GM11168 (cell line): ENCODE measurements around the gene TNFRSF6B.

ENCODE experiments used
- in situ Hi-C: fragments of 300-500 bp; cut with MboI; formaldehyde crosslinking; loops from one replicate; pipeline ENCODE4 v1.12.0; 2022; ENCODE audit warnings: low sequenced_read_pairs; ENCODE audit not compliant: unreplicated experiment

TNFRSF6B gene

DNA sequence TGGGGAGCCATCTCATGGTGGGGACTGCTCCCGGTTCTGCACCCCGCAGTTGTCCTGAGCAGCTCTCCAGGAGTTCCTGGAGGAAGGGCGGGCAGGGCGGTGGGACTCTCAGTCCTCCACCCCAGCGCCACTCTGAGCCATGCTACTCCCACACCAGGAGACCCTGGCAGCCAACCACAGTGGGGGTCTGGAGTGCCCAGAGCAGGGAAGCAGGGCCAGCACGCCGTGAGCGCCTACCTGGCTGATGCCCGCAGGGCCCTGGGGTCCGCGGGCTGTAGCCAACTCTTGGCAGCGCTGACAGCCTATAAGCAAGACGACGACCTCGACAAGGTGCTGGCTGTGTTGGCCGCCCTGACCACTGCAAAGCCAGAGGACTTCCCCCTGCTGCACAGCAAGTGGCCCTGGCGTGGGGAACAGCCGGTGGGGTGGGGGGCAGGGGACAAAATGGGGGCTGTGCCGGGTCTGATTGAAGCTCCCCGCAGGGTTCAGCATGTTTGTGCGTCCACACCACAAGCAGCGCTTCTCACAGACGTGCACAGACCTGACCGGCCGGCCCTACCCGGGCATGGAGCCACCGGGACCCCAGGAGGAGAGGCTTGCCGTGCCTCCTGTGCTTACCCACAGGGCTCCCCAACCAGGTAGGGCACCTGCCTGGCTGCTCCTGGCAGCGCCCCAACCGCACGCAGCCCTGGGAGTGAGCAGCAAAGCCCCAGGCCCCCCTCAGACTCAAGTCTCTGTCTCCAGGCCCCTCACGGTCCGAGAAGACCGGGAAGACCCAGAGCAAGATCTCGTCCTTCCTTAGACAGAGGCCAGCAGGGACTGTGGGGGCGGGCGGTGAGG lies 1.6 kb upstream of the TNFRSF6B start:
- in situ Hi-C loops, result no loop called here

DNA sequence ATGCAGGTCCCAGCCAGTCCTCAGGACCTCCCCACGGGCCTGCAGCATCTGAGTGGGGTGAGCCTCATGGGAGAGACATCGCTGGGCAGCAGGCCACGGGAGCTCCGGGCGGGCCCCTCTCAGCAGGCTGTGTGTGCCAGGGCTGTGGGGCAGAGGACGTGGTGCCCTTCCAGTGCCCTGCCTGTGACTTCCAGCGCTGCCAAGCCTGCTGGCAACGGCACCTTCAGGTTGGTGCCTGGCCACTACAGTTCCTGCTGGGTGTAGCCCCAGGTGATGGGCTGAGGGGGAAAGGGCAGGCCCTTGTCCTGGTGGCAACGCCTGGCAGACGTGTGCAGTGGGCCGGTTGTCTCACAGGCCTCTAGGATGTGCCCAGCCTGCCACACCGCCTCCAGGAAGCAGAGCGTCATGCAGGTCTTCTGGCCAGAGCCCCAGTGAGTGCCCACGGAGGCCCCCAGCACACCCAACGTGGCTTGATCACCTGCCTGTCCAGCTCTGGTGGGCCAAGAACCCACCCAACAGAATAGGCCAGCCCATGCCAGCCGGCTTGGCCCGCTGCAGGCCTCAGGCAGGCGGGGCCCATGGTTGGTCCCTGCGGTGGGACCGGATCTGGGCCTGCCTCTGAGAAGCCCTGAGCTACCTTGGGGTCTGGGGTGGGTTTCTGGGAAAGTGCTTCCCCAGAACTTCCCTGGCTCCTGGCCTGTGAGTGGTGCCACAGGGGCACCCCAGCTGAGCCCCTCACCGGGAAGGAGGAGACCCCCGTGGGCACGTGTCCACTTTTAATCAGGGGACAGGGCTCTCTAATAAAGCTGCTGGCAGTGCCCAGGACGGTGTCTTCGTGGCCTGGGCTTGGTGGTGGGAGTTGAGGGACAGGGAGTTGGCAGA lies 787 bp upstream of the TNFRSF6B start:
- in situ Hi-C loops, result no loop called here

DNA sequence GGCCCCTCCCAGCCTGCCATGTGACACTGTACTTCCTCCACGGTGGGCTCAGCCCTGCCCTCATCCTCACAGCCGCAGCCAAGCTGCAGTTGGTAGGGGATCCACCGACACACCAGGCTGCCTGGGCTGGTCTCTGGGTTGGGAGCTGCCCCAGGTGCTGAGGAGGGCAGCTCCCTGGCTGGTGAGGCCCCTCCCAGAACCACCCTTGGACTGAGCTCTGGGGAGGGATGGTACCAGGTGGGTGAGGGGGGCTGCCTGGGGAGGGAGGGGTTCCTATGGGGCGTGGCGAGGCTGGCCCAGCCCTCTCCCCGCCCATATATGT lies 185 bp upstream of the TNFRSF6B start:
- in situ Hi-C loops, result no loop called here

DNA sequence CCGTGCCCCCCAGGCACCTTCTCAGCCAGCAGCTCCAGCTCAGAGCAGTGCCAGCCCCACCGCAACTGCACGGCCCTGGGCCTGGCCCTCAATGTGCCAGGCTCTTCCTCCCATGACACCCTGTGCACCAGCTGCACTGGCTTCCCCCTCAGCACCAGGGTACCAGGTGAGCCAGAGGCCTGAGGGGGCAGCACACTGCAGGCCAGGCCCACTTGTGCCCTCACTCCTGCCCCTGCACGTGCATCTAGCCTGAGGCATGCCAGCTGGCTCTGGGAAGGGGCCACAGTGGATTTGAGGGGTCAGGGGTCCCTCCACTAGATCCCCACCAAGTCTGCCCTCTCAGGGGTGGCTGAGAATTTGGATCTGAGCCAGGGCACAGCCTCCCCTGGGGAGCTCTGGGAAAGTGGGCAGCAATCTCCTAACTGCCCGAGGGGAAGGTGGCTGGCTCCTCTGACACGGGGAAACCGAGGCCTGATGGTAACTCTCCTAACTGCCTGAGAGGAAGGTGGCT lies 960 bp downstream of the TNFRSF6B start:
- in situ Hi-C loops, result no loop called here

DNA sequence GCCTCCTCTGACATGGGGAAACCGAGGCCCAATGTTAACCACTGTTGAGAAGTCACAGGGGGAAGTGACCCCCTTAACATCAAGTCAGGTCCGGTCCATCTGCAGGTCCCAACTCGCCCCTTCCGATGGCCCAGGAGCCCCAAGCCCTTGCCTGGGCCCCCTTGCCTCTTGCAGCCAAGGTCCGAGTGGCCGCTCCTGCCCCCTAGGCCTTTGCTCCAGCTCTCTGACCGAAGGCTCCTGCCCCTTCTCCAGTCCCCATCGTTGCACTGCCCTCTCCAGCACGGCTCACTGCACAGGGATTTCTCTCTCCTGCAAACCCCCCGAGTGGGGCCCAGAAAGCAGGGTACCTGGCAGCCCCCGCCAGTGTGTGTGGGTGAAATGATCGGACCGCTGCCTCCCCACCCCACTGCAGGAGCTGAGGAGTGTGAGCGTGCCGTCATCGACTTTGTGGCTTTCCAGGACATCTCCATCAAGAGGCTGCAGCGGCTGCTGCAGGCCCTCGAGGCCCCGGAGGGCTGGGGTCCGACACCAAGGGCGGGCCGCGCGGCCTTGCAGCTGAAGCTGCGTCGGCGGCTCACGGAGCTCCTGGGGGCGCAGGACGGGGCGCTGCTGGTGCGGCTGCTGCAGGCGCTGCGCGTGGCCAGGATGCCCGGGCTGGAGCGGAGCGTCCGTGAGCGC lies 1.6 kb downstream of the TNFRSF6B start:
- in situ Hi-C loops, result no loop called here

DNA sequence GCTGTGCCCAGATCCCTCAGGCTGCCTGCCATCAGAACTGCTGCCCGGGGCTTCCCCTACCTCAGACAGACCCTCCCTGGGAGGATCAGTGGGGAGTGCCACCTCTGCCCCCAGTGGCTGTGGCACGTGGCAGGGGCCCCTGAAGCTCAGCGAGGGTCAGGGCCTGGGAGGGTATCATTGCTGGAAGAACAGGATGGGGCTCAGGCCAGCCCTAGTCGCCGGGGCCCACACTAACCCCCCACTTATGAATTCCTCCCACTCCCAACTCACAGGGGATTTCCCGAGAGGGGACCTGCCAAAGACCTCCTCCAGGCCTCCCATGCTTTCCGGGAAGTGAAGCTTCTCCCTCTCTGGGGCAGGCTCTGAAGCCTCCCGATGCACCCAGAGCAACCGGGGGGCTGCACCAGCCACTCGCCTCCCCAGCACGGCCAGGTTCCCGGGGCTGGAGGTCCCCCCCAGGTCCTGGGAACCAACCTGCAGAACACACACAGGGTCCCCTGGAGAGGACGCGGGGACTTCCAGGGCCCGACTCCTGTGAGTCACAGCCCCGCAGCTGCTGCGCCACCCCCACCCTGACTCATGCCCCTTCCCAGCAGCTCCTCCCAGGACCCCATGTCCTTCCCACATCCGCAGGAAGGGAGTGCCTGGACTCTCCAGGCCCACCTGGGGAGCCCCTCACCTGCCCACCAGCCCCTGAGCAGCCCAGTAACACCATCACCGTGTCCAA lies 2.5 kb downstream of the TNFRSF6B start:
- in situ Hi-C loops, result no loop called here

DNA sequence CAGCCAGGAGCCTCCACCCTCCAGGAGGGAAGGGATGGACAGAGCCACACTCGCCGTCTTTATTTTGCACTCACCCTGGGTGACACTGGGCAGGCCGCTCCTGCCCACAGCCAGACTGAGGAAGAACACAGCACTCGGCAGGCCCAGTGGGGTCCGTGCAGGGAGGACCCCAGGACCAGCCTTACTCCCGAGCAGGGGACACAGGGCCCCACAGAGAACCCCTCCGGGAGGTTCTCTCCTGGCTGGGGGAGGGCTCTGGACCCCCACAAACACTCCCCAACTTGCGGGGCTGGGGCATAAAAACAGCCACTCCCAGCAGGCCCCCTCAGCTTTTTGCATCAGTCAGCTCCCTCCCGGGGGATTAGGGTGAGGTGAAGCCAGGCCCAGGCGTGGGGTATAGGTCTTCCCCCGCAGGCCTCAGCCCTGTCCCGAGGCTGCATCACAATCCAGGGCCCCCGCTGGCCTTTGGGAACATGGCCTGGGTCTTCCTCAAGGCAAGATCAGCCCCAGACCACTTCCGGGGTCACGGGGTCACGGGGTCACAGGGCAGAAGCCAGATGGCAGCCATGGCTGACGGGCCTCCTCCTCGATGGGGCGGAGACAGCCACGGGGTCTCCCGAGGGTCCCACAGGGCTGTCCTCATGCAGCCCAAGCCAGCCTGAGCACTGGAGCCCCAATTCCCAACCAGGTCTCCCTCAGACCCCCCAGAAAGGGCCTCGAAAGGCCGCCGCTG lies 3.2 kb downstream of the TNFRSF6B start:
- in situ Hi-C loops, result loop anchor here (10.0 kb wide), 1 partner anchor 265 kb away; the partner anchor contains the start of gene ZNF512B

DNA sequence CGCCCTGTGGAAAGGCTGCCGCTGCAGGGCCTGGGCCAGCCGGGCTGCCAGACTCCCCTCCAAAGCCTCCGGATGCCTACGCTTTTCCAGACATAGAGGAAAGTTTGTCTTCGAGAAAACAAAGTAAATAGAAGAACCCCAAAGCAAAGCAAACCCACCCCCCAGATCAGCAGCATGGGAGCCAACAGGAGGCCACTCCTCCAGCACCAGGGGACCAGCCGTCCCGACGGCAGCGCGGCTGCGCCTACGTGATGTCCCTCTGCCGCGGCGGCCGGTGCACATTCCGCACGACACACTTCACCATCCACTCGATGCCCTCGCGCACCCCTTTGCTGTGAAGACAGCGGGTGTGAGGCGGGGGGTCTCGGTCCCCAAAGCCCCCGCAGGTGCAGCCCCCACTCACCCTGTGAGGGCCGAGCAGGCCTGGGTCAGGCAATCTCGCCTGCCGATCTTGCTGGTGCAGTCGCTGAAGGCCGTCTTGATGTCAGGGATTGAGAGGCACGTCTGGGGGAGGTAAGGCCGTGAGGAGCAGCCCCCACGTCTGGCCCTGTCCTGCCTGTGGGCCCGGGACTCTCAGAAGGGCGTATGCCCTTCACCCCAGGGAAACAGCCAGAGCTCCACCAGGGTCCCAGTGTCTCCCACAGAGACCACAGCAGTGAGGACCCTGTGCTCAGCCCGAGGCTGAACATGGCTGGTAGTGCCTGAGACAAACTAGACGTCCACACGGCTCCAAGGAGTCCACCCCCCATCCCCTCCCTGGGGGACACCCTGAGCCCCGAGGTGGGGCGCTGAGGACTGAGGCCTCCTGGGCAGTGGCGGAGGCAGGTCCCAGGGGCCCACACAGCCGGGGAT lies 4.0 kb downstream of the TNFRSF6B start:
- in situ Hi-C loops, result loop anchor here (10.0 kb wide), 1 partner anchor 264 kb away; the partner anchor contains the start of gene ZNF512B

DNA sequence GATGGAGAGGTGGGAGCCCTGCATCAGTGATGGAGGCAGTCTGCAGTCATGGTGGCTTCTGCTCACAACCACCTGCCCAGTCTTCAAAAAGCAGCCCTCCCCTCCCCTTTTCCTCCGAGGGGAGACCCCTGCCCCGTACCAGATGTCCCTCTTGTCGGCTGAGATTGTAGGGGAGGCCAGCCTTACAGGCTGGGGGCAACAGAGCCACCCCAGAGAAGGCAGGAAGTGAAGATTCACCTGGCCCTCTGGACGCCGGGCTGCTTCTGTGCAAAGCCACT lies 4.5 kb downstream of the TNFRSF6B start:
- in situ Hi-C loops, result loop anchor here (10.0 kb wide), 1 partner anchor 264 kb away; the partner anchor contains the start of gene ZNF512B

DNA sequence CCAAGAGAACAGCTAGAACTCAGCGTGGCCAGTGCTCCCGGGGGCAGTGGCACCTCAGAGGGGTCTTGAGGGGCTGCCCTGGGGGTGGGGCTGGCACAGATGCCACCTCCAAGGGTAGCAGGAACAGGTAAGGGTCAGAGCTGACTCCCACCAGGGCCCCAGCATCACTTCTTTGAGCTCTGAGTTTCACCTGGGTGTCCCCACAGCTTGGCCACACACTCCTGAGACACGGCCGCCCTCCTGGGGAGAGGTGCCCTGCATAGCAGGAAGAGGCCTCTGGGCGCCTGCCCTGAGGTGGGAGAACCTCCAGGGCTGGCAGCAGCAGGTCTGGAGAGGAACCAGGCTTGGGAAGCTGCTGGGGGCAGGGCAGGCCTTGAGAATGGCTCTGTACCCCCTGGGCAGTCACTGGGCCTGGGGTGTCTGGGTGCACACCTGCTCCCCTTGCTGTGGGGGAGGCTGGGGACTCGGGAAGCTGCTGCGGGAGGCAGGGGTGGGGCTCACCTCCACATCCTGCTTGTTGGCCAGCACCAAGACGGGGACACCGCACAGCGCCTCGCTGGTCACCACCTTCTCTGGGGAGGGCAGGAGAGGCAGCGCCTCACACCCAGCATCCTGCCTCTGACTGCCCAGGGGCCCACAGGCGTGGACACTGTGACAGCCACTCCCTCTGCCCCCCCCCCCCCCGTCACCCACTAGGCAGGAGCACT lies 5.0 kb downstream of the TNFRSF6B start:
- in situ Hi-C loops, result loop anchor here (10.0 kb wide), 1 partner anchor 263 kb away; the partner anchor contains the start of gene ZNF512B

DNA sequence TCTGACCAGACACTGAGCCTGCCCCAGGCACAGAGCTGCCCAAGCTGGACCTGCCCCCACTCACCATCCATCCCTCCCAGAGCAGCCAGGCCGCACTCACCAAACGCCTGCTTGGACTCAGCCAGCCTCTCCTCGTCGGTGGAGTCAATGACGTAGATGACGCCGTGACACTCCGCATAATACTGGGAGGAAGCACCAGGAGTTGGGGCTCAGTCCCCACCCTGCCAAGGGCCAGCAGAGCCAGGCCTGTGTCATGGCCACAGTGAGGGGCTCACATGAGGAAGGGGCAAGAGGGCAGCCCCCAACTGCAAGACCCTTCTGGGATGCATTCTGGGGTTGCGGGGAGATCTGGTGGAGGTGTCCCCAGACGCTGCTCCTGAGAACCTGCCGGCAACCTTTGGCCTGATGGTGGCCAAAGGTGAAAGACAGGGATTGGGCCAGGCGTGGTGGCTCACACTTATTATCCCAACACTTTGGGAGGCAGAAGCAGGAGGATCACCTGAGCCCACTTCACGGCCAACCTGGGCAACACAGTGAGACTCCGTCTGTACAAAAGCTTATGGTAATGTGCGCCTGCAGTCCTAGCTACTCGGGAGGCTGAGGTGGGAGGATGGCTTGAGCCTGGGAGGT lies 5.7 kb downstream of the TNFRSF6B start:
- in situ Hi-C loops, result loop anchor here (10.0 kb wide), 1 partner anchor 263 kb away; the partner anchor contains the start of gene ZNF512B

DNA sequence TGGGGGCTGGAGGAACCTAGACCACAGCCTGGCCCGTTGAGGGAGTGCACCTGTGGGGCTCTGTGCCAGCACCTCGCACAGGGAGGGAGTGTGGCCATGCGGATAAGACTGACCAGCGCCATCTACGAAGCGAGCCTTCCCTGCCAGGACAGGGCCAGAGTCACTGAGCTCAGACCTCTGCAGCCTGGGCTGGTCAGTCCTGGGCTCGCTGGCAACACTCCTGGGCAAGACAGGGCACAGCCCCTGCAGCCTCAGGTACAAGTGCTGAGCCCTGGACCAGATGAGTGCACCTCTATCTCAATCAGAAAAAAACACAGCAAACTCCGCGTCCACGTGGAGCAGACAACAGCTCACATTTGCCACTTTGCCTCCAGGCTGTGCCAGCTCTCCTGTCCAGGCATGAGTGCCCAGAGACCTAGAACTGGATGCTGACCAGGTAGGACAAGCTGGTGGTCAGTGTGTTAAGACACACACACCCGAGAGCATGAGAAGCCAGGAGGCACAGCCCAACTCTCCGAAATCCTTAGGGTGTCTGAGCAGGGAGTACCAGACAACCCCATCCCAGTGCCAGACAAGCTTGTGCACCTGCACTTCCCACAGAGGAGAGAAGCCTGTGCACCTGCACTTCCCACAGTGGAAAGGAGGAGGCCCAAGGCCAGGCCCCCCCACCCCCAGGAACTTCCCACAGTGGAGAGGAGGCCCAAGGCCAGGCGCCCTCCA lies 6.5 kb downstream of the TNFRSF6B start:
- in situ Hi-C loops, result loop anchor here (10.0 kb wide), 1 partner anchor 262 kb away; the partner anchor contains the start of gene ZNF512B

DNA sequence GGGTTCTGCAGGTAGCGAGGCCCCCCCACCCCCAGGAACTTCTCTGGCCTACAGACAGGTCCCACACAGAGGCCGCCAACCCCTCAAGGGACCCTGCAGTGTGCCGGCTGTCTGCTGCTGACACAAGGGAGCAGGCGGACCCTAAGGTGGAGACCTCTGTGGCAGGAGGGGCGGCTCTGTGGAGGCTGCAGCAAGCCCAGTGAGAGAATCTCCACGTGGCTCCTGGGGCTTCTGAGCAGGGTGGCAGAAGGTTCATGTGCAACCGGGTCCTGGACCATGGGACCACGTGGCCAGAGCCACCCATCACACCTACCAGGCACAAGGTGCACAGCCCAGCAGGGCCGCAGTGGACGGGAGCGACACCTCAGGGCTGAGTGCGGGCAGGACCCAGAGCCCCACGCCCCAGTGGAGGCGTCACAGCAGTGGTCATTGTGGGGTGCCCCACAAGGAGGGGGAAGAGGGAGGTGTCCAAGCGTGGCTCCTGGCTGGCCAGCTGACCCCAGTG lies 7.1 kb downstream of the TNFRSF6B start:
- in situ Hi-C loops, result loop anchor here (10.0 kb wide), 1 partner anchor 261 kb away; the partner anchor contains the start of gene ZNF512B

DNA sequence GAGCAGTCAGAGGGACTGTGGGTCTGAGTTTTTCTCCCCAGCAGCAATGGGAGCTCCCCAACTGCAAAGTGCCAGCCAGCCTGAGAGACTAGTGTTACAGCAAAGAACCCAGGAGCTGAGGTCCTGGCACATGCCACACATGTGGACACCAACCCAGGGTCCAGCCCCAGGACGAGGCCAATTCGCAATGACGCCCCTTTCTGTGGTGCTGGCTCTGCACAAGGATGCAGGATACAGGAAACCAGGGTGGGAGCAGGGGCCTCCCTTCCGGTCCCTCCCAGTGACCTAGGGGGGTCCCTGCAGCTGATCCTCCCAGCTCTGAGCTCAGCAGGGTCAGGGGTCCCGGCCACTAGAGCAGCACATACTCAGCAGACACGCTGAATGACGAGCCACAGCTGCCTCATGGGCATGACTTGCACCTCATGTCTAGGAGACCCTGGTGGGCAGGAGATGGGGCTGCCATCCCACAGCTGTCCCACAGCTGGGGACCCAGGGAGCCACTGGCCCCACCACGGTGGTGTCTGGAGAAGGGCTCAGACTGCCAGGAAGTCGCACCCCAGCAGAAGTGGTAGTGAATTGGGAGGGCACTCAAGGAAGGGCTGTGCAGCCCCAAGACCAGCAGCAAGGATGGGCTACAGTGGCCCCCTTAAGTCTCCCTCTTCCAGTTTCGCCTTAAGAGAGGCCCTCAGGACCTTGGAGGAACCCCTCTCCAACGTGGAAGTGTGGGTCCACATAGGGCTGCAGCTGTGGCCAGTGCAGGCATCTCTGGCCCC lies 7.7 kb downstream of the TNFRSF6B start:
- in situ Hi-C loops, result loop anchor here (10.0 kb wide), 1 partner anchor 261 kb away; the partner anchor contains the start of gene ZNF512B

DNA sequence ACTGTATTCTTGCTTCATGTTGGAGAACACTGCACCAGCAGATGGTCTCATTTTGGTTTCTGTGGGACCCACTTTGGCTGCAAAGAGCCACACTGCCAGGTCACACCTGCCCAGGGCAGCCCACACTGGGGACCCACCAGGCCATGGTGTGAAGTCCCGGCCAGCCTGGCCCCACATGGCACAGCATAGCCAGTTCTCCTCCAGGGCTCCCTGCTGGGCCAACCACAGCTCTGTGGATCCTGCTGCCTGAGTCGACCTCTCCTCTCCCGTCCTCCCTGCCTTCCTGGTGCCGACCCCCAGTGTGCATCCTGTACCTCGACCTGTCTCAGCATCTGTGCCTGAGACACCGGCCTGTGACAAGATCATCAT lies 8.3 kb downstream of the TNFRSF6B start:
- in situ Hi-C loops, result loop anchor here (10.0 kb wide), 1 partner anchor 260 kb away; the partner anchor contains the start of gene ZNF512B
